Measurements from ENCODE around the gene ZBTB7C. TPM values are rescaled to one million over a fixed set of nuclear protein-coding genes. Genes with fewer than 3 reads are reported as not detected.

Gene ZBTB7C
- polyA plus RNA-seq, 1 of the 3 experiments (the other 2 are of a cell fraction): 0.05 TPM

DNA sequence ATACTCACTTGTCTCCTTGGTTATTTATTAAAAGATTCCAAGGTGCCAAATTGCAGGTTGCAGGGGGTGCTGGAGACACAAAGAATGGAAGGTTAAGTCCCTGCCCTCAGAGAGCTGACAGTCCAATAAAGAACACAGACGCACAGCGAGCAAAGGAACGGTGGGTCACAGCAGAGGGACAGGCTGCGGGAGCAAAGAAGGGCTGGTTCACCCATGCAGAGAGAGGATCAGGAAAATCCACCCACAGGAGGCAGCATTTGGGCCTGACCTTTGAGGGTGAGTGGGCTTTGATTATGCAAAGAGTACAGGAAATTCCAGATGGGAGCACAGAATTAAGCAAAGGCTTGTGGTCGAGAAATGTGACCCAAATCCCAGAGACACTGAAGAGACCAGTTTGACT is 45.0 kb downstream of the ZBTB7C start:
- no peak for TF ChIP-seq SIN3A (IDR thresholded peaks at IDR 0.05; ENCODE audit: borderline replicate concordance, low read depth, low read length)
- no peak for TF ChIP-seq JUND (IDR thresholded peaks at IDR 0.05)
- TF ChIP-seq, protein P1, sequence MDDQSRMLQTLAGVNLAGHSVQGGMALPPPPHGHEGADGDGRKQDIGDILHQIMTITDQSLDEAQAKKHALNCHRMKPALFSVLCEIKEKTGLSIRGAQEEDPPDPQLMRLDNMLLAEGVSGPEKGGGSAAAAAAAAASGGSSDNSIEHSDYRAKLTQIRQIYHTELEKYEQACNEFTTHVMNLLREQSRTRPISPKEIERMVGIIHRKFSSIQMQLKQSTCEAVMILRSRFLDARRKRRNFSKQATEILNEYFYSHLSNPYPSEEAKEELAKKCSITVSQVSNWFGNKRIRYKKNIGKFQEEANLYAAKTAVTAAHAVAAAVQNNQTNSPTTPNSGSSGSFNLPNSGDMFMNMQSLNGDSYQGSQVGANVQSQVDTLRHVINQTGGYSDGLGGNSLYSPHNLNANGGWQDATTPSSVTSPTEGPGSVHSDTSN (IDR thresholded peaks at IDR 0.05): no peak
- TF ChIP-seq NRF1 (IDR thresholded peaks at IDR 0.05; ENCODE audit: low read depth, low read length): no peak
- no peak for TF ChIP-seq MAX (IDR thresholded peaks at IDR 0.05; ENCODE audit: low read depth)
- TF ChIP-seq NFIC (IDR thresholded peaks at IDR 0.05; ENCODE audit: borderline replicate concordance): no peak
- TF ChIP-seq MXI1 (IDR thresholded peaks at IDR 0.05; ENCODE audit: low read depth, low read length): no peak
- TF ChIP-seq FOXJ3 (CRISPR knock-in tag; IDR thresholded peaks at IDR 0.05): no peak
- TF ChIP-seq, protein P2, sequence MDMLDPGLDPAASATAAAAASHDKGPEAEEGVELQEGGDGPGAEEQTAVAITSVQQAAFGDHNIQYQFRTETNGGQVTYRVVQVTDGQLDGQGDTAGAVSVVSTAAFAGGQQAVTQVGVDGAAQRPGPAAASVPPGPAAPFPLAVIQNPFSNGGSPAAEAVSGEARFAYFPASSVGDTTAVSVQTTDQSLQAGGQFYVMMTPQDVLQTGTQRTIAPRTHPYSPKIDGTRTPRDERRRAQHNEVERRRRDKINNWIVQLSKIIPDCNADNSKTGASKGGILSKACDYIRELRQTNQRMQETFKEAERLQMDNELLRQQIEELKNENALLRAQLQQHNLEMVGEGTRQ (IDR thresholded peaks at IDR 0.05; ENCODE audit: borderline replicate concordance, low read depth, low read length): no peak
- TF ChIP-seq TCF12 (IDR thresholded peaks at IDR 0.05): no peak
- TF ChIP-seq, protein P3, sequence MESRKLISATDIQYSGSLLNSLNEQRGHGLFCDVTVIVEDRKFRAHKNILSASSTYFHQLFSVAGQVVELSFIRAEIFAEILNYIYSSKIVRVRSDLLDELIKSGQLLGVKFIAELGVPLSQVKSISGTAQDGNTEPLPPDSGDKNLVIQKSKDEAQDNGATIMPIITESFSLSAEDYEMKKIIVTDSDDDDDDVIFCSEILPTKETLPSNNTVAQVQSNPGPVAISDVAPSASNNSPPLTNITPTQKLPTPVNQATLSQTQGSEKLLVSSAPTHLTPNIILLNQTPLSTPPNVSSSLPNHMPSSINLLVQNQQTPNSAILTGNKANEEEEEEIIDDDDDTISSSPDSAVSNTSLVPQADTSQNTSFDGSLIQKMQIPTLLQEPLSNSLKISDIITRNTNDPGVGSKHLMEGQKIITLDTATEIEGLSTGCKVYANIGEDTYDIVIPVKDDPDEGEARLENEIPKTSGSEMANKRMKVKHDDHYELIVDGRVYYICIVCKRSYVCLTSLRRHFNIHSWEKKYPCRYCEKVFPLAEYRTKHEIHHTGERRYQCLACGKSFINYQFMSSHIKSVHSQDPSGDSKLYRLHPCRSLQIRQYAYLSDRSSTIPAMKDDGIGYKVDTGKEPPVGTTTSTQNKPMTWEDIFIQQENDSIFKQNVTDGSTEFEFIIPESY (IDR thresholded peaks at IDR 0.05; ENCODE audit: borderline replicate concordance, low read depth): no peak
- TF ChIP-seq FOSL2 (IDR thresholded peaks at IDR 0.05; ENCODE audit: borderline replicate concordance, low read depth): no peak
- no peak for TF ChIP-seq RCOR1 (IDR thresholded peaks at IDR 0.05; ENCODE audit: low read length)
- TF ChIP-seq TEAD4 (IDR thresholded peaks at IDR 0.05; ENCODE audit: borderline replicate concordance, insufficient read depth): no peak
- TF ChIP-seq SMC3 (IDR thresholded peaks at IDR 0.05; ENCODE audit: low read depth, low read length): no peak
- no peak for TF ChIP-seq REST (IDR thresholded peaks at IDR 0.05; ENCODE audit: low read depth, low read length)
- CTCF ChIA-PET: interaction anchor here (0.8 to 1.4 kb wide), 3 partner anchors 23 to 77 kb away, joined by 3 to 4 read pairs (median 3); no protein-coding TSS in a partner anchor
- Histone ChIP-seq H2AFZ (ENCODE audit: low read depth) (no peak overlapping the region), H4K20me1 (ENCODE audit: insufficient read depth) (no peaks in the 10 kb centered on the region), H3K4me1 (ENCODE audit: control insufficient read depth in 1 of 2, insufficient read depth in 2 of 2, low read depth in 1 of 2, low read length in 1 of 2) (peaks cover 0 to 9% of the 10 kb centered on the region in 2 experiments; a peak in 1 of 4 replicates), H3K9me2 (no peaks in the 10 kb centered on the region), H3K79me2 (ENCODE audit: insufficient read depth) (no peaks in the 10 kb centered on the region), H3K36me3 (replicated peaks in 1 of 2; ENCODE audit: control insufficient read depth in 1 of 2, insufficient read depth in 2 of 2, low read length in 1 of 2) (no peaks in the 10 kb centered on the region), H3K27me3 (ENCODE audit: insufficient read depth) (0 out of 2 replicates have a peak, but pooled peaks cover 8% of the 10 kb centered on the region), H3K9me3 (no peaks in the 10 kb centered on the region), H3K9ac (no peak overlapping the region), H3K27ac (ENCODE audit: low read depth in 2 of 2, low read length in 1 of 2) (no peak overlapping the region), H3K4me3 (ENCODE audit: low read depth in 2 of 2, low read length in 1 of 2) (no peak overlapping the region), H3F3A (replicated peaks; ENCODE audit: insufficient read depth) (no peaks in the 10 kb centered on the region), H3K4me2 (no peak overlapping the region)
- WGBS (ENCODE audit: low lambda C conversion rate): 63% methylated on average over 5 of the region's 5 CpGs
- no peak for DNase-seq
- POLR2A ChIA-PET: no interaction called here

Data from SK-N-SH (cell line).